Ishikawa (cell line): ENCODE results near the gene RNU5B-1.

Experiments
- EGR1 ChIP-seq: IDR thresholded peaks from 2 replicates; pipeline ENCODE4 v1.6.1; 2012
- EP300 ChIP-seq: IDR thresholded peaks from 2 replicates; pipeline ENCODE4 v1.6.1; 2012; ENCODE audit warnings: borderline replicate concordance
- MAX ChIP-seq: IDR thresholded peaks from 2 replicates; pipeline ENCODE4 v1.6.1; 2012
- REST ChIP-seq: IDR thresholded peaks from 2 replicates; pipeline ENCODE4 v1.6.1; 2012; ENCODE audit warnings: low read depth, mild to moderate bottlenecking
- TCF12 ChIP-seq: IDR thresholded peaks from 2 replicates; pipeline ENCODE4 v1.6.1; 2012; ENCODE audit warnings: low read depth
- TEAD4 ChIP-seq: IDR thresholded peaks from 2 replicates; pipeline ENCODE4 v1.6.1; 2012

- no peak for TF ChIP-seq EGR1
- TF ChIP-seq TCF12 = no peak
- no peak for TF ChIP-seq TEAD4
- no peak for TF ChIP-seq MAX
- TF ChIP-seq REST = no peak
- no peak for TF ChIP-seq EP300
These were observed 5.7 kb upstream of the RNU5B-1 start for GRCh38 chr15:65298731-65299130.
